ENCODE results near the gene SLC16A5.
"Not testable (repeated sequence)": the region's sequence is repeated elsewhere in the genome, so short reads cannot be mapped to it uniquely, and the experiment has no call there.

Gene SLC16A5

DNA sequence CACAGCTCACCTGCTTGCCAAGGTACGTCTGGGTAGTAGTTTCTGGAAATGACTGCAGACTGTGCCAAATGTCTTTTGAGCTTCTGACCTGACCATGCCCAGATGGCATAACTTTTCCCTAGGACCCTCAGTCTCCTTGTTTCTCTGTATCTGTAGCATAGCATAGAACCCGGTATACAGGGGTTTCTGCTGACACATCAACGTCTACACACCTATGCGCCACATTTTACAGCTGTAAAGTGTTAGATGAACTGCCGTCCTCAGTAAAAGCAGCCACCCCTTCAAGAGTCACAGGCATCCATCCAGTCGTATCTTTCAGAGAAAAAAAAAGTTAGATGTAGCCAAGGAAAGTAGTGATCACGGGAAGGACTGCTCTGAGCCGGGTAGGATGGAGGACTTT, 23.3 kb upstream of the SLC16A5 start:
- no peak for DNase-seq (ENCODE audit: low read depth in 2 of 2)

DNA sequence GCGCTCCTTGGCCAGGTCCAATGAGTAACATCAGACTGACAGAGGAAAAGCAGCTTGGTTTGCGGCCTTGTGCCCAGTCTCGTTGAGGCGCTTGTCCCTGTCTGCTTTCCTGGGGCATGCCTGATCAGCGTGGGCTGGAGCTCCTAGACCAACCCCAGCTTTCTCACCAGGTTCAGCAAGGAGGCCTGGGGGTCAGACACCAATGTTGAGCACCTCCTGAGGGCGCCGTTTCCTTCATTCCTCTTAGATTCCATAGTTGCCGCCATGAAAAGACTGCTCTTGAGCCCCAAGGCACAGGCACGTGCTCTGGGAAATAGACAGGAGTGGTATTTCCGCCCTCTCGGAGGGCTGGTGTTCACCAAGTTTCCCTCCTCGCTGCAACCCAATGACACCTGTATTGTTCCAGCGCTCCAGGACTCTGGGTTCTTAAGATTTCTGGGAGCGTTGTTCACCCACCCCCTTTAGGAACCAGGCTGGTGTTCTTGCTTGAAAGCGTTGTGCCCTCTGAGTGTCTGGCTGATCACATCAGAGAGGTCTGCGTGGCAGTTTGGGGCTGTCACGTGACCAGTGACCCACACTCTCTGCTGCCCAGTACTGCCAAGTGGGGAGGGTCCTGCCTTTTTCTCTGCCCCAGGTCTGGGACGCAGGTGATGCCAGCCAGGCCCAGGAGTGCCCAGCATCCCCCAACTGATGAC, 22.7 kb upstream of the SLC16A5 start:
- DNase-seq (ENCODE audit: low read depth in 2 of 2): no peak

DNA sequence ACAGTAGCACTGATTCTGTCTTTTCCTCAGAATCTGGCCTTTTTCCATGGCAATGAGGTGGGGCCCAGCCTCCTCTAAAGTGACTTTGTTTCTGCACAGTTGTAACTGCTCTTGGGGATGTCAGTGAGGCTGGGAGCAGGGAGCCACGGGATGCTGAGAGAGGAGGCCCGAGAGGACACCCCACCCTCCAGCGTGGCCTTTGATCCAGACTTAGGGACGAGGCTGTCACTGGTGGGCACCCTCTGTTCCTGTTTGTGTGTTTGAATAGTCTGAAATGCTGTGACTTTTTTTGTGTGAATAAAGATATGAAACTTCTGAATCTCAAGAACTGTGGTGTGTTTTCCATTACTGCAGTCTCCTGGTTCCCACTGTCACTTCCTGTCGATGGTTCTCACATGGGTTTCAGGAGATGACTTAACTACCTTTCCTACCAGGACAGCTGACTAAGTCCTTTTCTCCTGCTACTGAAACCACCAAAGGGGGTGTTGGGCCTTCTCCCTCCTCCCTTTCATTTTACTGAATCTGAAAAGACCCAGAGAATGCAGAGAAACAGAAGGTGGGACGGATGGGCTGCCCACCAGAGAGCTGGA, 22.1 kb upstream of the SLC16A5 start:
- no peak for DNase-seq (ENCODE audit: low read depth in 2 of 2)

DNA sequence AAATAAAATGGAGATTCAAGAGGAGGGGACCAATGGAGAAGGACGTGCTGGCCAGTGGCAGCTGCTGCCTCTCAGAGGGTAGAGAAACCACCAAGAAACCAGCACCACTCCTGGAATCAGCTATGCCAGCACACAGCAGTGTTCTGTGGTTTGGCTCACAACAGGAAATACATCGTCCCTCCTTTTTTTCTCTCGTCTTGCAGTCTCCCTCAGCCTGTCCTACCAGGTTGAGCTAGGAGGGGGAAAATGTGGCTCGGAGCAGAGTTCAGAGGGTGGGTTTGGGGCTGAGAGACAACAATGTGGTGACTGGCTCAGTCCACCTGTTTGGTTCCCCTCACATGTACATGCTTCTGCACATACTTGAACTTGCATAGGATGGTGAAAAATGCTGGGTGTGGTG, 19.9 kb upstream of the SLC16A5 start:
- no peak for DNase-seq (ENCODE audit: low read depth in 2 of 2)

DNA sequence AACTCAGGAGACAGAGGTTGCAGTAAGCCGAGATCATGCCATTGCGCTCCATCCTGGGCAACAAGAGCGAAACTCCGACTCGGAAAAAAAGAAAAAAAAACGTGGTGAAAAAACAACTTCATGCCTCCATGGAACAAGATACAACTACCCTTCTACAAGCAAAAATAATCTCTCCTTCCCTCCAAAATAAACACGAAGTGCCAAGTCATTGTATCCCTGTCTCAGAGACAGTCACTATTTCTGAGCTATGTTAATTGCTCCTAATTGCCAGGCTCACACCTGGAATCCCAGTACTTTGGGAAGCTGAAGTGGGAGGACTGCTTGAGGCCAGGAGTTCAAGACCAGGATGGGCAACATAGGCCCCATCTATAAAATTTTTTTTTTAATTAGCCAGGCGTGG, 19.0 kb upstream of the SLC16A5 start:
- DNase-seq (ENCODE audit: low read depth in 2 of 2): no peak

DNA sequence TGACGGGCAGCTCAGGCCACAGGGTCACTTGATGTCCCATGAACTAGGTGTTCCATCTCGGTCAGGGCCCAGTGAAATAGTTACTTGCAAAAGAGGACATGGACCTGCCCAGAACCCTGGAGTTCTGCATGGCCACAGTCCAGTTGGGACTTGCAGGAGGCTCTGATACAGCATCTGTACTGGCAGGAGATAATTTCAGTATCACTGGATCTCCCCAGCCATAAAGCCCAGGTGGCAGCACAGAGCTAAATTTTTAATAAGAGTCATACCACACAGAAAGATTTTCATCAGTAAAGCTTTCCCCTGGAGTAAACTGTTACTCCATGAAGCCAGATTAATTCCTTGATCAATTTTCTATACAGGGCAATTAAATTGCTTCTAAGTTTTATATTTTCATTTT, 18.0 kb upstream of the SLC16A5 start:
- DNase-seq (ENCODE audit: low read depth in 2 of 2): no peak

DNA sequence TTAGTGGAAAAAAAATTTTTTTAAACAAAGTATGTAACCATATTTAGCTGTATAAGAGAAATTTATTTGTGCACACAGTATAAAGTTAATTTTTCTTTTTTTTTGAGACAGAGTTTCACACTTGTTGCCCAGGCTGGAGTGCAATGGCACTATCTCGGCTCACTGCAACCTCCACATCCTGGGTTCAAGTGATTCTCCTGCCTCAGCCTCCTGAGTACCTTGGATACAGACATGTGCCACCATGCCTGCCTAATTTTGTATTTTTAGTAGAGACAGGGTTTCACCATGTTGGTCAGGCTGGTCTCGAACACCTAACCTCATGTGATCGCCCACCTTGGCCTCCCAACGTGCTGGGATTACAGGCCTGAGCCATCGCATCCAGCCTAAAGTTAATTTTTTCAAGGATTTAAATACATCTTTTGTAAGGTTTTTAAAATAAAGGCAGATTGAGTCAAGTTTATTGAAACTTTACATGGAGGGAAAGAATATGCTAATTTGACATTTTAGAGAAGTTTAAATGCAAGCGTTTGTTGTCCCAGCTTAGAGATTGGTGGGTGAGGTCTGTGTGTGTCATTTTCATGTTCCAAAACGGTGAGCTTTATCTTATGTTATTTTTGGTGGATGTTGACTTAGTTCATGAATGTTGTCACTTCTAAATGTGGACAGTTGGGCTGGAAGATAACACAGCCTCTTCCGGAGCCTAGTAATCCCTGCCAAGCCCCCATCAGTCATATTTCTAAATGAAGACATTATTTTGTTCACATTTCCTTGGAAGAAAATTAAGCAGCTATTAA, 16.1 kb upstream of the SLC16A5 start:
- not testable (repeated sequence) for DNase-seq (ENCODE audit: low read depth in 2 of 2)

DNA sequence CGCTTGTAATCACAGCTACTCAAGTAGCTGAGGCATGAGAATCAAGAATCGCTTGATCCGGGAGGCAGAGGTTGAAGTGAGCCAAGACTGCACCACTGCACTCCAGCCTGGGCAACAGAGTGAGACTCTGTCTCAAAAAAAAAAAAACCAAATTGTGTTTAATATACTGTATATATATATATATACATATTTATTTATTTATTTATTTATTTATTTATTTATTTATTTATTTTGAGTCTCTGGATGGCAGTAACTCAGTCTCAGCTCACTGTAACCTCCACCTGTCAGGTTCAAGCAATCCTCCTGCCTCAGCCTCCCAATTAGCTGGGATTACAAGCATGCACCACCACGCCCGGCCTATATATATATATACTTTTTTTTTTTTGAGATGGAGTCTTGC, 14.8 kb upstream of the SLC16A5 start:
- DNase-seq (ENCODE audit: low read depth in 2 of 2): not testable (repeated sequence)

DNA sequence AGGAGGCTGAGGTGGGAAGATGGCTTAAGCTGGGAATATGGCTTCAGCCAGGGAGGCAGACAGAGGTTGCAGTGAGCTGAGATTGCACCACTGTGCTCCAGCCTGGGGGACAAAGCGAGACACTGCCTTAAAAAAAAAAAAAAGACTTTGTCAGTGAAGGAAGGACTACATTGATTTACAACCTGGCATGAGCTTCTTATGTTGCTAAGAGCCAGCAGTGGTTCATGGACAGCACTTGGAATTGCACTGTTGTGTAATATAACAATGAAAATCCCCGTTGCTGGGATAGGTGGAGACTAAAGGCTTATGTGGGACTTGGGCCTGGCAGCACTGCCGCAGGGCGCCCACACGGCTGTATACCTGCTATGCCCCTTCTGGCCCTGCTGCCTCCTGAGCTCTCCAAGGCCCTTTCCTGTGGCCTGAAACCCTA, 14.1 kb upstream of the SLC16A5 start:
- no peak for DNase-seq (ENCODE audit: low read depth in 2 of 2)

DNA sequence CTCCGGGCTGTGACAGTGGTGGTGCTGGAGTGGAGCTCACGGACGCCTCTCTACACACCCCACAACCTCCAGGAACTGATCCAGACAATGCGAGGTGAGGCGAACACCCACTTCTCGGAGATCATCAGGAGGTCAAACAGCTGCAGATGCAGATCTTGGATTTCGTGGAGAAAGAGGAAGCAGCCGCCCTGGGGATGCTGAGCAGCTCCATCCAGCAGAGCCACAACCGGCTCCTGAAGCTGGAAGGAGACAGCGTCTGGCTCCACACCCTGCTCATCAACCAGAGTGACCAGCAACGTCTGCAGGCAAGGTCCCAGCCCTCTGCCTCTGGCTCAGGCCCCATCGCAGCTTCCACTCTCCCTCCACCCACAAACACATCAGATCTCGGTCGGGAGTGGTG, 13.2 kb upstream of the SLC16A5 start:
- no peak for DNase-seq (ENCODE audit: low read depth in 2 of 2)

DNA sequence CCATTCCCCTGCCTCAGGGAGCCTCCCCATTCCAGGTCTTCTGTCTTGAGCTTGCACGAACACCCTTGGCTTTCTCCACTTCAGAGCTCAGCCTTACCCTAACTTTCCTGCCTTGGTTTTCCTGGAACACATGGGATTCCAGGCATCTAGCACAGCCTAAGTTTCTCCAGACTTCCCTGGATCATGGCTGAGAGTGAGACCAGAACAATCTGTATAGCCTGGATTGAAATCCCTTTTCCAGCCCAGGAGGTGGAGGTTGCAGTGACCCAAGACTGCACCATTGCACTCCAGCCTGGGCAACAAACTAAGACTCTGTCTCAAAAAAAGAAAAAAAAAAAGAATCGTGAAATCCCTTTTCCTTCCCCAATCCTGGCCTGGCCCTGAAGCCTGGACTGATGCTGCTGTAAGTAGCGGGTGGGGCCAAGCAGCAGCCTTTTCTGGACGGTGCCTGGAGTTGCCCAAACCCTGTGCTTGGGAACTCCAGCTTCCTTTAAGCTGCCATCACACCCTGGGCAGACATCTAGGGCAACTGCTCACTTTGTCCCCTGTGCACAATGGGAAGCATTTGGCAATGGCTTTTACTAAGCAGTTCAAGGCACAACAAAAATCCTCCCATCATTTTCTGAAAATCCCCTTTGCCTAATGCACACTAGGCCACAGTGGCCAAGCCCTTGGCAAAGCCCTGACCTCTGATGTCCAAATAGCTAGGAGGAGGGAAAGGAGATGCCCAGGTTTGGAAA, 12.0 kb upstream of the SLC16A5 start:
- no peak for DNase-seq (ENCODE audit: low read depth in 2 of 2)

DNA sequence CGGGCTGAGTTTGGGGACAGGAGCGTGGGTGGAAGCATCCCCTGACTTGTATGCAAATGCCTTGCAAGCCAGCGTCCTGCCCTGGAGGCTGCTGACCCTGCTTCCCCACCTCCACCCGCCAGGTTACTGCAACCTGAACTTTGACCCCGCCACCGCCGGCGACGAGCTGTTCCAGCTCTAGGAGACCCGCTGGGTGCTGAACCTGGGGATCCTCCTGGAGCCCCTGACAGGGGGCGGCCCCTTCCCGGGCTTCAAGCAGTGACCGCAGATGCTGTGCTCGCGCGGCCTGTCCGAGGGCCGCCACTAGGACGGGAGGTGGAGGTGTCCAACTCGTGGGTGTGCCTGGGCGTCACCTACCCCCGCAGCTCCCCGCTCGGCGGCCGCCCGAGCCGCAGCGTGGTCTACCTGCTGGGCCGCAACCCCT, 10.7 kb upstream of the SLC16A5 start:
- no peak for DNase-seq (ENCODE audit: low read depth in 2 of 2)

DNA sequence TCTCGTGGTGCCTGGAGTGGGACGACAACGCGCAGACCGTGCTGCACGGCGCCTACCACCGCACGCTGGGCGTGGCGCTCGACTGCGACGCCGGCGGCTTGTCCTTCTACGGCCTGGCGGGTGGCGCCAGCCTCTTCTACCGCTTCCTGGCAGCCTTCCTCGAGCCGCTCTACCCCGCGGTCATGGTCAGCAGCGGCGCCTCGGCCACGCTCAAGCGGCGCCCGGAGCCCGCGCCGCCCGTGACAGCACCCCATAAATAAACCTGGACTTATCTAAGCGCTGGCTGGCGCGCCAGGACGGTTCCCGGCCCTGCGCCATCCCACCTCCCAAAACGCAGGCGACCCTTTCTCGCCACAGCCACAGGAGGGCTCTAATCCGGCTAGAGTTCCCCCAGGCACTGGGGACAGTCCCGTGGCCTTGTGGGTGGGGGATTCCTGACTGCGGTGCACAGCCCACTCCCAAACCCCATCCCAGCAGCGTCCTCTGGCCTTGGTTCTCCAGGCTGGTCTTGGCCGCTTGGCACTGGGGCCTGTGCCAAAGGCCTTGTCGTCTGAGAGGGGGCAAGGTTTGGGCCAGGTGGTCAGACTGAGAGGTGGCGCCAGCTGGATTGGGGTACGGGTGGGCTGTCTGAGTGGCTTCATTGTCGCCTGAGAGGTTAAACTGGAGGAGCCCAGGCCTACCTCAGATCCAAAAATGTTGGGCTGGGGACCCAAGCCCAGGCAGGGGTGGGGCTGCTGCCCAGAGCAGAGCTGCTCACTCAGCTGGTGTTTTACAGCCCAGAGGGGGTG, 10.1 kb upstream of the SLC16A5 start:
- DNase-seq (ENCODE audit: low read depth in 2 of 2): peak; percentile 6 to 40

DNA sequence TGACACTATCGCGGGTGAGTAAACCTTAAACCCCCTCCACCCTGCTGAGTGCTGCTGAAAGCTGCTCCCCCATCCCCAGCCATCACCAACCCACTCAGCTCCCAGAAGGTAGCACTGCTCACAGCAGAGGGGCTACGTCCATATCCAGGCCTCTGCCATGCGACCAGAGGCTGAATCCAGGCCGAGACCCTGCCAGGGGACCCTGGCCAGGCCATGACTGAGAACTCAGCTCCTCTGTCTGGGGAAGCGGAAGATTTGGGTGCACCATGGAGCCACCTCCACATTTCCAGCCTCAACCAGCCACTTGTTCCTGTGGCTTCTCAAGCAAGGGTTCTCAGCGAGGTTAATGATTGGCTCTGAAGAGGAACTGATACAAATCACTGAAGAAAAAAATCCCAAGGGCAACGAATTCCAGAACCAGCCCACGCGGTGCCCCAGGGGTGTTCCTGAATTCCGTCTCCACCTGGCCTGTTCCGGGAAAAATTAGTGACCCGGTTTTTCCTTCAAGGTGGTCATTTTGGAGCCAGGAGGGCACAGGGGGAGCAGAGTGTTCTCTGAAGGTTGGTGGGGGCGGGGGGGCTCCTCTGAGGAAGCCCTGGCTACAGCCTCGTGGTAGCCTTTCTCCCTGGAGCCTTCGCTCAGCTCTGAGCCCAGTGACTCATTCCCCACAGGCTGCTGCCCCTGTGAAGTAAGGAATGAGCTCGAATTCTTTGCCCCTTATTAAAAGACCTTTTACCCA, 9.3 kb upstream of the SLC16A5 start:
- no peak for DNase-seq (ENCODE audit: low read depth in 2 of 2)

DNA sequence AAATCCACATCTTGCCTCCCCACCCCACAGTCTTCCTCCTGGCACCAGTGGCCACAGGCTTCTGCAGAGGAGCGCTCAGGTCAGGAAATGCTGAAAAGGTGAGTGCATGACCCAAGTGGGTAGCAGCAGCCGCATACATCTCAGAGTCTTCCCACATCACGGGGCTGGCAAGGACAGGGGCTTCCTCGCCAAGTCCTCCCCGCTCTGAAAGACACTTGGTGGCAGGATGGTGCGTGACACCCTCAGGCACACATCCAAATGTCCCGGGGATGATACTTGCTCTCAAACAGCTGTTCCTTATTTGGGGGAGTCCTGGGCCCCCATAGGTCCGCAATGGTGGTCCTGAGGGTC, 8.8 kb upstream of the SLC16A5 start:
- DNase-seq (ENCODE audit: low read depth in 2 of 2): no peak

DNA sequence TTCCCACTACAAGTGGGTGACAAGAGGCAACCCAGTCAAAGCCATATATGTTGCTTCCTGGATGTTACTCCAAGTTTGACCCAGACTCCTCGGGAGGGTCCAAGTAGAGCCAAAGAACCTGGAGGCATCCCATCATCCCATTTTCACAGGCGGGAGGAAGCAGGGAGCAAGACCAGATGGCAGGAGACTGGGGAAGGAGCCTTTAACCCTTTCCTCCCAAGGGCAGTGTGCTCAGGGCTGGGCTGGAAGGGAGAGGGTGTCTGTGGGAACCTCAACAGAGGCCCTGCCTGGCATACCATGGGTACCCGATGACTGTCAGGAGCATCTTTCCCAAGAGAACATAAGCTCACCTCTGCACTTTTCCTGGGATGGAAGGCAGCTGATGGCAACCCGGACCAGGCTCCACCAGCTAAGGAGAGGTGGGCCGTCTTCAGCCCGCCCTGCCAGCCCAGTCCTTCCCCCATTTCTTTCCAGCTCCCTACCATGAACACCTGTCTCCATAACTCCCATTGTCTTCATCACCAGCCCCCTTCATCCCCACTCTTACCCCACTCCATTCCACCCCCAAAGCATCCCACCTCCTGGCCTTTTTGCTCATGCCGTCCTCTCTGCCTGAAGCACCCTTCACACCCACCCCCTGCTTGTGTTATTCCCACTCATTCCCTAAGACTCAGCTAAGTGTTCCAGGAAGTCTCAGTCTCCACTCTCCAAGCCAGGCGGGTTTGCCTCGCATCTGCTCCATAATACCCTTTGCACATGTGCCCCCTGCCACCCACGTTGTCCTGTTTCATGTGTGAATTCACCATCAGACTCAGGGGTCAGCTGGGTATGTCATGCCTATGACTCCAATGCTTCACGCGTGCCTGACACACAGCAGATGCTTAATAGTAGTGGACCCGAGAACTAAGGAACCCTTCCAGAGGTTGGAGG, 5.9 kb upstream of the SLC16A5 start:
- DNase-seq (ENCODE audit: low read depth in 2 of 2): no peak

DNA sequence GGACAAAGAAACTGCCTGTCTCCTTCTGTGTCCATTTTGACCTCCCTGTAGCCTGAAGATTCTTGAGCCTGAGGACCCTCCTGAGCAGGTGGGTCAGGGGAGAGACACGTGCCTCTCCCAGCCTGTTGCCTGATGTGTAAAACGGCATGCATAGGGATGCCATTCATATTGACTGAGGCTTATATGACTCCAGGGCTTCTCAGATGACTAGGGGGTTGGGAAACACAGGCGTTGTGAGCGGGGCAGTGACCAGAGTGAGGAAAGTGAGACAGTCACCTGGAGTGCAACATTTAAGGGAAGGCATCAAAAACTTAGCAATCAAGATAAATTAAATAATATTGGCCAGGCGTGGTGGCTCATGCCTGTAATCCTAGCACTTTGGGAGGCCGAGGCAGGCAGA, 5.1 kb upstream of the SLC16A5 start:
- no peak for DNase-seq (ENCODE audit: low read depth in 2 of 2)

DNA sequence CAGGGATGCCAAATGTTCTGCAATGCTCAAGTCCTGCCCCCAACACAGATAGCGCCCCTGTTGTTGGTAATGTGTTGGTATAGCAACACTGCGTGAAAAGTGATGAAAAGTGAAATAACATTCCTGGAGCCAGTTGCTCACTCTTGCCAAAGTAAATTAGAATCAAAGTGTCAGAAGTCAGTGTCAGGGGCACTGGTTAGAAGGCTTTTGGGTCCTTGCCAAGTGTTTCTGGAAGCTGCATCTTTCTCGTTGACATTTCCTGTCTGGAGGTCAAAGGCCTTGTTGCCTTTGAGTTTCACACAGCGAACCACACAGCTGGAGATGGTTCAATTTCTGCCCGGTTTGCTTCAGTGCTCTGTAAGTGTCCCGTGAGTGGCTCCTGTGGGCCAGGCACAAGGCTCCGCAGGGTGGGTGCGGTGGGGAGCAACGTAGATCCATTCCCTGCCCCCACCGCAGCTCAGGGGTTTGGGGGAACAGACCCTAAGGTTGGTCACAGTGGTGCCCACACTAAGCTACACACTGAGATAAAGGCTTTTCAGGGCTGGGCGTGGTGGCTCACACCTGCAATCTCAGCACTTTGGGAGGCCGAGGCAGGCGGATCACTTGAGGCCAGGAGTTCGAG, 3.6 kb upstream of the SLC16A5 start:
- DNase-seq (ENCODE audit: low read depth in 2 of 2): no peak

DNA sequence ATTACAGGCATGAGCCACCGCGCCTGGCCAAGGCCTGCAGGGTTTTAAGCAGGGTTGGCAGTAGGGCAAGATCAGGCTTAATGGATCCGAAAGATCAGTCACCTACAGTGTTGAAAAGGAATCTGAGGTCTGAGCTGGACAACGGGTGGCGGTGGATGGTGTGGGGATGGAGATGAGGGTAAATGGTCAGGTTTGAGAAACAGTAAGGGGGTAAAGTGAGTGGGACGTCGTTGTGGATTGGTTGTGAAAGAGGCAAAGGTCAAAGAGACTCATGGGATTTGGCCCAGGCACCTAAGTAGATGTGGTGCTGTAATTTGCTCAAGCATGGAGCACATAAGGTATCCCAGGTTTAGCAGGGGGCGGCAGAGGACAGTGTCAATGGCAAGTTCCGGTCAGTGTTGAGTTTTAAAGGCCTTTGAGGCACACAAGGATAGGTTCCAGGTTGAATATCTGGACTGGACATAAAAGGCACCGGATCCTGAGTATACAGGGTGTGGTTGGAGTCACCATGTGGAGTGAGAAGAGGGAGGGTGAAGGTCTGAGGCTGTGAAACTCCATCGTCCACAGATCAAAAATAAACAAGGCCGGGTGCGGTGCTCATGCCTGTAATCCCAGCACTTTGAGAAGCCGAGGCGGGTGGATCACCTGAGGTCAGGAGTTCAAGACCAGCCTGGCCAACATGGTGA, 1.1 kb upstream of the SLC16A5 start:
- no peak for DNase-seq (ENCODE audit: low read depth in 2 of 2)

Data from stimulated activated CD4-positive, alpha-beta T cell treated with anti-CD3 and anti-CD28 coated beads, Interleukin-1b, Interleukin-23, amount 100 ng/mL, for 4 hours (primary cell).